ENCODE data around the gene LRSAM1. TPM values are rescaled to one million over a fixed set of nuclear protein-coding genes. Genes with fewer than 3 reads are reported as not detected.

Gene LRSAM1
- total RNA-seq, 1 donor from 2014 or later, result 30.1 TPM

DNA sequence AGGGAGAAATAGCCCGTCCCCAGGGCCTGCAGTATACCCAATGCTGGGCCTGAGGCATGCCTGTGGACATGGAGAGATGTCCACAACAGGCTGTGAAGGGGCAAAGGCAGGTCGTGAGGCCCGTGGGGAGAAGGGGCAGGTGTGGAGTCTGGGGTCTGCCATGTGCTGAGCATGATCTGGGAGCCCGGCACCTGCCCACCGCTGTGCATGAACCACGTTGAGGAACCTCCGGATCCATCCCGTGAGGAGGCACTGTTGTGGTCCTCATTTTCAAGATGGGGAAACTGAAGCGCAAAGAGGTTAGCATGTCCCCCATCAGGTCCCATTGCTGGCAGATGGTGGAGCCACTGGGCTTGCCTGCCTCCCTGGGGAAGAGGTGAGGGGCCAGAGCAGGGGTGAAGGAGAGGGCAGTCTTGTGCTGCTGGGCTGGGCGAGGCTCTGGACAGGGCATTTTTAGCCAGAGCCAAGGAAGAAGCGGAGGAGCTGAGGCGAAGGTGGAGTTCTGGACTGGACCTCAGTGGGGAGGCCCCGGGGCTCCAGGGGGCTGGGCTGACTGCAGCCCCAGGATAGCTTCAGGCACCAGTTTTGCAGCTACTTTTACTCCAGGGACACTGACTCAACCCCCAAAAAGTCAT lies 46.5 kb downstream of the LRSAM1 start:
- TF ChIP-seq CTCF (IDR thresholded peaks at IDR 0.05; ENCODE audit: insufficient read depth, low read length, poor library complexity, severe bottlenecking), result no peak
- peaks cover 2% of the 10 kb centered on the region for H3K36me3 ChIP-seq (ENCODE audit: control insufficient read depth, insufficient read depth, low read length)
- DNase-seq (ENCODE audit: low read depth), result no peak
- H3K27me3 ChIP-seq (ENCODE audit: control insufficient read depth, insufficient read depth, low read length), result no peaks in the 10 kb centered on the region
- H3K4me3 ChIP-seq (ENCODE audit: low read depth, low read length), result no peak overlapping the region

DNA sequence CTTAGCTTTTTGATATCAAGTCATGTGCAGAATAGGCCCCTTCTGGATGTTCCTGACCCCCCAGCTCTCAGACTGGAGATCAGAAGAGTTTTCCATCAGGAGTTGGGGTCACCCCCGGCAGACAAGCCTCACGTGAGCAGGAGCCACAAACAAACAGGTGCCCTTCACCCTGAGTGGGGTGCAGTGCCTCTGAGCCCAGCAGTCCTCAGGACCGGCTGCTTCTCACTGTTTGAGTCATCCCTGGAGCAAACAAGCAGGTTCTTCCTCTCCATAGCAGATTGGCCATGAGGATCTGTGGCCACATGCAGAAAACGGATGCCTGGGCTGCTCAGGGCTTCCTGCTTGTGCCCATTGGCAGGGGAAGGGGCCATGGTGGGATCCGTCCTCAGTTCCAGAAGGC lies 47.0 kb downstream of the LRSAM1 start:
- Histone ChIP-seq H3K36me3 (ENCODE audit: control insufficient read depth, insufficient read depth, low read length) (peaks cover 2% of the 10 kb centered on the region), H3K4me3 (ENCODE audit: low read depth, low read length) (no peak overlapping the region), H3K27me3 (ENCODE audit: control insufficient read depth, insufficient read depth, low read length) (no peaks in the 10 kb centered on the region)
- TF ChIP-seq CTCF (IDR thresholded peaks at IDR 0.05; ENCODE audit: insufficient read depth, low read length, poor library complexity, severe bottlenecking), result no peak
- DNase-seq (ENCODE audit: low read depth), result no peak

DNA sequence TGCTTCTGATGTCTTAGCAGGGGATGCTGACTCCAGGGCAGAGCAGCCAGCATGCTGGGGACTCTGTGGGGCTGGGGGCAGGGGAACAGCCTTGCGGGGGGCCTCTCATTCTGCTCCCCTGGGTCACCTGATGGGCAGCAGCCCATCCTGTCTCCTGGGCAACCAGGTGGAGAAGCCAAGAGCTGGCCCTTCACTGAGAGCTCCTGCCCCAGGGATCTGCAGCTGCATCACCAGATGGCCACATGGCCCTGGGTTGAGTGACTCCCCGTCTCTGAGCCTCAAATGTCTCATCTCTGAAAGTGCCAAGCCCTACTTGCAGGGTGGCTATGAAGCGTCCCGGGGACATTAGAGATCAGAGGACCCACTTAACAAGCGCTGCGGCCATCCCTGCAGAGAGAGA lies 49.1 kb downstream of the LRSAM1 start:
- Histone ChIP-seq H3K27me3 (ENCODE audit: control insufficient read depth, insufficient read depth, low read length) (no peaks in the 10 kb centered on the region), H3K36me3 (ENCODE audit: control insufficient read depth, insufficient read depth, low read length) (peaks cover 8% of the 10 kb centered on the region), H3K4me3 (ENCODE audit: low read depth, low read length) (no peak overlapping the region)
- DNase-seq (ENCODE audit: low read depth), result no peak
- no peak for TF ChIP-seq CTCF (IDR thresholded peaks at IDR 0.05; ENCODE audit: insufficient read depth, low read length, poor library complexity, severe bottlenecking)

- Histone ChIP-seq H3K4me3 (ENCODE audit: low read depth, low read length) (no peak overlapping the region), H3K36me3 (ENCODE audit: control insufficient read depth, insufficient read depth, low read length) (peaks cover 8% of the 10 kb centered on the region)
- no peak for TF ChIP-seq CTCF (IDR thresholded peaks at IDR 0.05; ENCODE audit: insufficient read depth, low read length, poor library complexity, severe bottlenecking)
These were observed 49.6 kb downstream of the LRSAM1 start for GRCh38 chr9:127500862-127501261.

GRCh38 chr9:127501821-127502343 lies 50.6 kb downstream of the LRSAM1 start:
- H3K27me3 ChIP-seq (ENCODE audit: control insufficient read depth, insufficient read depth, low read length), result no peaks in the 10 kb centered on the region
- no peak for TF ChIP-seq CTCF (IDR thresholded peaks at IDR 0.05; ENCODE audit: insufficient read depth, low read length, poor library complexity, severe bottlenecking)
- H3K4me3 ChIP-seq (ENCODE audit: low read depth, low read length), result no peak overlapping the region
- H3K36me3 ChIP-seq (ENCODE audit: control insufficient read depth, insufficient read depth, low read length), result peaks cover 8% of the 10 kb centered on the region
- no peak for DNase-seq (ENCODE audit: low read depth)

More at GRCh38 chr9:127500862-127501261, 49.6 kb downstream of the LRSAM1 start:
- H3K27me3 ChIP-seq (ENCODE audit: control insufficient read depth, insufficient read depth, low read length), result no peaks in the 10 kb centered on the region
- no peak for DNase-seq (ENCODE audit: low read depth)

All from kidney epithelial cell (primary cell).